ENCODE data around the gene CHD9. TPM values are rescaled to one million over a fixed set of nuclear protein-coding genes. Genes with fewer than 3 reads are reported as not detected.

CHD9 gene
- polyA plus RNA-seq, 1 donor from 2014 or later, result 69.3 TPM

DNA sequence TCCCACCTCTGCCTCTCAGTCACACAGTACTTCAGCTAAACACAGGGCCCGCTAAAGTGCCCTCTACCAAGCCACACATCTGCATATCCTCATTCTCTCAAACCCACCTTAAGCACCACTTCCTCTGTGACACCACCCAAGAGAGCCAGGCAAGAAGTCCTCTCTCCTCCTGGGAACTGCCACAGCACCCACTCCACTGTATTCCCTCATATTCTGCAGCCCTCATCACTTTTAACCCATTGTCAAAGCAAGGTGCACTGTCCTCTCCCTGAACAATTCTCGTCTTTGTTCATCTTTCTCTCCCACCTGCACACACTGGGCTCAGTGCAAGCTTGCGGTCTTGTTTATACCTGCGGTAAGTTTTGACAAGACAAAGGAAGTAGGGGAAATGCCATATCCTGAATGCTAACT lies 13.6 kb downstream of the CHD9 start:
- H3K79me2 ChIP-seq (replicated peaks; ENCODE audit: insufficient read depth, low read length), result no peaks in the 10 kb centered on the region
- no peak overlapping the region for H3K4me3 ChIP-seq (ENCODE audit: low read length)
- no peaks in the 10 kb centered on the region for H3K9me3 ChIP-seq (ENCODE audit: low read length)
- H2AFZ ChIP-seq (ENCODE audit: low read depth, low read length), result no peak overlapping the region
- H3F3A ChIP-seq (ENCODE audit: insufficient read depth, low read length, poor library complexity, severe bottlenecking), result no peaks in the 10 kb centered on the region
- H4K20me1 ChIP-seq (ENCODE audit: insufficient read depth), result no peaks in the 10 kb centered on the region
- H3K9ac ChIP-seq (ENCODE audit: low read length), result no peak overlapping the region
- TF ChIP-seq POLR2AphosphoS5 (IDR thresholded peaks at IDR 0.05) (no peak), EP300 (conservative IDR thresholded peaks at IDR 0.05; ENCODE audit: poor library complexity, severe bottlenecking) (no peak), TAF1 (IDR thresholded peaks at IDR 0.05; ENCODE audit: low read depth) (no peak), MXI1 (conservative IDR thresholded peaks at IDR 0.05; ENCODE audit: poor library complexity, severe bottlenecking) (no peak), EZH2 (IDR thresholded peaks at IDR 0.05; ENCODE audit: borderline replicate concordance, insufficient read depth, low read length, poor library complexity, severe bottlenecking) (no peak), RAD21 (conservative IDR thresholded peaks at IDR 0.05) (no peak), SMC3 (conservative IDR thresholded peaks at IDR 0.05; ENCODE audit: poor library complexity) (no peak)
- TF ChIP-seq, protein P1, sequence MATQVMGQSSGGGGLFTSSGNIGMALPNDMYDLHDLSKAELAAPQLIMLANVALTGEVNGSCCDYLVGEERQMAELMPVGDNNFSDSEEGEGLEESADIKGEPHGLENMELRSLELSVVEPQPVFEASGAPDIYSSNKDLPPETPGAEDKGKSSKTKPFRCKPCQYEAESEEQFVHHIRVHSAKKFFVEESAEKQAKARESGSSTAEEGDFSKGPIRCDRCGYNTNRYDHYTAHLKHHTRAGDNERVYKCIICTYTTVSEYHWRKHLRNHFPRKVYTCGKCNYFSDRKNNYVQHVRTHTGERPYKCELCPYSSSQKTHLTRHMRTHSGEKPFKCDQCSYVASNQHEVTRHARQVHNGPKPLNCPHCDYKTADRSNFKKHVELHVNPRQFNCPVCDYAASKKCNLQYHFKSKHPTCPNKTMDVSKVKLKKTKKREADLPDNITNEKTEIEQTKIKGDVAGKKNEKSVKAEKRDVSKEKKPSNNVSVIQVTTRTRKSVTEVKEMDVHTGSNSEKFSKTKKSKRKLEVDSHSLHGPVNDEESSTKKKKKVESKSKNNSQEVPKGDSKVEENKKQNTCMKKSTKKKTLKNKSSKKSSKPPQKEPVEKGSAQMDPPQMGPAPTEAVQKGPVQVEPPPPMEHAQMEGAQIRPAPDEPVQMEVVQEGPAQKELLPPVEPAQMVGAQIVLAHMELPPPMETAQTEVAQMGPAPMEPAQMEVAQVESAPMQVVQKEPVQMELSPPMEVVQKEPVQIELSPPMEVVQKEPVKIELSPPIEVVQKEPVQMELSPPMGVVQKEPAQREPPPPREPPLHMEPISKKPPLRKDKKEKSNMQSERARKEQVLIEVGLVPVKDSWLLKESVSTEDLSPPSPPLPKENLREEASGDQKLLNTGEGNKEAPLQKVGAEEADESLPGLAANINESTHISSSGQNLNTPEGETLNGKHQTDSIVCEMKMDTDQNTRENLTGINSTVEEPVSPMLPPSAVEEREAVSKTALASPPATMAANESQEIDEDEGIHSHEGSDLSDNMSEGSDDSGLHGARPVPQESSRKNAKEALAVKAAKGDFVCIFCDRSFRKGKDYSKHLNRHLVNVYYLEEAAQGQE (IDR thresholded peaks at IDR 0.05; ENCODE audit: borderline replicate concordance), result no peak
- TF ChIP-seq, protein P2, sequence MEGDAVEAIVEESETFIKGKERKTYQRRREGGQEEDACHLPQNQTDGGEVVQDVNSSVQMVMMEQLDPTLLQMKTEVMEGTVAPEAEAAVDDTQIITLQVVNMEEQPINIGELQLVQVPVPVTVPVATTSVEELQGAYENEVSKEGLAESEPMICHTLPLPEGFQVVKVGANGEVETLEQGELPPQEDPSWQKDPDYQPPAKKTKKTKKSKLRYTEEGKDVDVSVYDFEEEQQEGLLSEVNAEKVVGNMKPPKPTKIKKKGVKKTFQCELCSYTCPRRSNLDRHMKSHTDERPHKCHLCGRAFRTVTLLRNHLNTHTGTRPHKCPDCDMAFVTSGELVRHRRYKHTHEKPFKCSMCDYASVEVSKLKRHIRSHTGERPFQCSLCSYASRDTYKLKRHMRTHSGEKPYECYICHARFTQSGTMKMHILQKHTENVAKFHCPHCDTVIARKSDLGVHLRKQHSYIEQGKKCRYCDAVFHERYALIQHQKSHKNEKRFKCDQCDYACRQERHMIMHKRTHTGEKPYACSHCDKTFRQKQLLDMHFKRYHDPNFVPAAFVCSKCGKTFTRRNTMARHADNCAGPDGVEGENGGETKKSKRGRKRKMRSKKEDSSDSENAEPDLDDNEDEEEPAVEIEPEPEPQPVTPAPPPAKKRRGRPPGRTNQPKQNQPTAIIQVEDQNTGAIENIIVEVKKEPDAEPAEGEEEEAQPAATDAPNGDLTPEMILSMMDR (IDR thresholded peaks at IDR 0.05; ENCODE audit: poor library complexity, severe bottlenecking), result no peak
- no peaks in the 10 kb centered on the region for H3K9me2 ChIP-seq (ENCODE audit: insufficient read depth, low read length)
- no peak overlapping the region for H3K4me2 ChIP-seq (ENCODE audit: low read length)
- H3K36me3 ChIP-seq (ENCODE audit: insufficient read depth, low read length), result no peaks in the 10 kb centered on the region
- H3K27me3 ChIP-seq (ENCODE audit: insufficient read depth, low read depth, low read length), result no peaks in the 10 kb centered on the region
- no peak overlapping the region for H3K27ac ChIP-seq (ENCODE audit: low read length)

DNA sequence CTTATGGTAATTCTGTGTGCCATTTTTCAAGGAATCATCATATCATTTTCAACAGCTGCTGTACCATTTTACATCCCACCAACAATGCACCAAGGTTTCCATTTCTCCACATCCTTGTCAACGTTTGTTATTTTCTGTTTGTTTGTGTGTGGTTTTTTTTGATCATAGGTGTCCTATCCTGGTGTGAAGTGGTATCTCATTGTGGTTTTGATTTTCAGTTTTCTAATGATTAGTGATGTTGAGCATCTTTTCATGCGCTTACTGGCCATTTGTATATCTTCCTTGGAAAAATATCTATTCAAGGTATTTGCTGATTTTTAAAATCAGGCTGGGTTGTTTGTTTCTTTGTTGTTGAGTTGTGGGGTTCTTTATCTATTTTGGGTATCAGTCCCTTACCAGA lies 15.0 kb downstream of the CHD9 start:
- Histone ChIP-seq H3K4me3 (ENCODE audit: low read length) (no peak overlapping the region), H3F3A (ENCODE audit: insufficient read depth, low read length, poor library complexity, severe bottlenecking) (no peaks in the 10 kb centered on the region), H3K9me3 (ENCODE audit: low read length) (no peaks in the 10 kb centered on the region), H4K20me1 (ENCODE audit: insufficient read depth) (no peaks in the 10 kb centered on the region), H3K79me2 (replicated peaks; ENCODE audit: insufficient read depth, low read length) (no peaks in the 10 kb centered on the region), H3K36me3 (ENCODE audit: insufficient read depth, low read length) (no peaks in the 10 kb centered on the region), H3K27ac (ENCODE audit: low read length) (no peak overlapping the region), H3K27me3 (ENCODE audit: insufficient read depth, low read depth, low read length) (no peaks in the 10 kb centered on the region), H3K9me2 (ENCODE audit: insufficient read depth, low read length) (no peaks in the 10 kb centered on the region), H3K4me2 (ENCODE audit: low read length) (no peak overlapping the region), H3K9ac (ENCODE audit: low read length) (no peak overlapping the region), H2AFZ (ENCODE audit: low read depth, low read length) (no peak overlapping the region)
- no peak for TF ChIP-seq TAF1 (IDR thresholded peaks at IDR 0.05; ENCODE audit: low read depth)
- TF ChIP-seq SMC3 (conservative IDR thresholded peaks at IDR 0.05; ENCODE audit: poor library complexity), result no peak
- TF ChIP-seq EZH2 (IDR thresholded peaks at IDR 0.05; ENCODE audit: borderline replicate concordance, insufficient read depth, low read length, poor library complexity, severe bottlenecking), result no peak

All from neural cell (in vitro differentiated cells).